Stimulated activated CD4-positive, alpha-beta T cell treated with anti-CD3 and anti-CD28 coated beads, TNF-alpha, amount 100 ng/mL, for 48 hours (primary cell): ENCODE measurements around the gene C1orf56.
"Not testable (repeated sequence)": the region's sequence is repeated elsewhere in the genome, so short reads cannot be mapped to it uniquely, and the experiment has no call there.

ENCODE experiments used
- DNase-seq, 3 donors: peaks; one replicate each; pipeline ENCODE4 v3.0.0-alpha.2; 2020; ENCODE audit warnings: low read depth in 3 of 3

C1orf56 gene

GRCh38 chr1:151060657-151061421 is 13.3 kb downstream of the C1orf56 start:
- DNase-seq, result no peak

GRCh38 chr1:151061704-151062103 is 14.2 kb downstream of the C1orf56 start:
- no peak for DNase-seq

GRCh38 chr1:151062741-151063371 is 15.3 kb downstream of the C1orf56 start:
- no peak for DNase-seq

DNA sequence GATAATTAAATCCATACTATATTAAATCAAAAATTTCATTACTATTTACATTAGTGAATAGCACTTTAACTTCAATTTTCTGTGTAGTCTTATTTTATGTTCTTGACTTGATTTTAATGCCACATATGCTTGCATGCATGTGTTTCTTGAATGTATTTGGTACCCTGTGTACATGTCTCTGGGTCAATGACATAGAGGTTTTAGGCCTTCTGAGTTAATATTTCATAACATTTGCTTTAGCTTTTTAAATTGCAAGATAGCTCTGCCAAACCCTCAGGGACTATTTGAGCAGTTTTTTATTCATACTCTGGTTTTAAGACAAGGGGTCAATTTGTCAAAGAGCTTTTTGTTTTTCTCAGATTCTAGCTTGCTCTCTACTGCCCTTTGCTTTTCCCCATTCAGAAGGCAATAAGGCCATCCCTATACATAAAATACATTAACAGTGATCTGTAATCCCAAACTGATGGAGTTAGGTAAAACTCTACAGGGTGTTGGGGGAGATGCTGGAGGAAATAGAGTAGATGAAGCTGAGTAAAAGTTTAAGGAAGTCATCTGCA is 17.6 kb downstream of the C1orf56 start:
- no peak for DNase-seq

GRCh38 chr1:151067185-151067584 is 19.6 kb downstream of the C1orf56 start:
- DNase-seq, result no peak

DNA sequence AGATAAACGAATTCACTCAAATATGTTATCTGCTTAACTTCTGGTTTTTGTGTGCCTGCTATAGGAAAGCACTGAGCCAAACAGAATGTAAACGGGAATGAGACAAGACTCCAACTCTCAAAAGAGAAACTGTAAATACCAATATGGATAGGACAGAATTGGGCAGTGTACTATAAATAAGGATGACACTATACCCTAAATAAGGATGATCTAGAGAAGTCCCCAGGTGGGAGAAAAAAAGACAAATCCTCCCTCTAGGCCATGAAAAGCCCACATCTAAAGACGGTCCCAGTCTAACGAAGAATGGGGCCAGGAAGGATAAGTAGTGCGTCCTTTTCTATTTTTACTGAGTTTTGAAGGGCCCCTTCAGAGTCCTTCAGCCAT is 21.5 kb downstream of the C1orf56 start:
- DNase-seq, result no peak

DNA sequence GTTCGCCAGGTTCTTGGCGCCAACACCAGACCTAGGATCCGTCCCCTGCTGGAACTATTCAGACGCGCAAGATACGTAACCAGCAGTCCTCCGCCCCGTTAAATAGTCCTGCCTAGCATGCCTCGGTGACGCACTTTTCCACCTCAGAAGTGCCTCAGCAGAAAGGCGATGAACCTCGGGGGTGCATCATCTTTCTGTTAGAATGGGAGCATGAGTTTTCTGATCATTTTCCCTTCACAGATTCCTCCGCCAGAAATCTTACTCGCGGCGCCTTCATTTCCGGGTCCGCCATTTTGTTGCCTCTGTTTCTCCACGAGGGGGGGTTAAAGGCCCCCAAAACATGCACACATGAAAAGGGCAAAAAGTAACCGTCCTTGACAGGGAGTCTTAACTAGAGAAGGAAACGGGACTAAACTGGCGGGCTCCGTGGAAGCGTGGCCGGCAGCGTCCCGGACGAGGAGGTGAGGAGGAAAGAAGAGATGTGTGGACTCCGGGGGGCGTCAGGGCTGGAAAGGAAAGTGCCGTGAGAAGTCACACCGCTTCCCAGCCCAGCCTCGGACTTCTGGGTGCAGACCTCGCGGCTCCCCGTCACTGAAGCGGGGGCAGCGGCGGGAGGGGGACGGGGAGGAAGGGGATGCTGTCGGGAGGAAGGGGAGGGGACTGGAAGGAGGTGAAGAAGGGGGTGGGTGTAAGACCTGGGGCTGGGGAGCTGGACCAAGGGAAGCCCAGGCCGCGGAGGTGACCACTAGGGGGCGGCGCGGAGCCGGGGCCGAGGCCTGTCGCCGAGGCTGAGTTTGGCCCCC is 23.1 kb downstream of the C1orf56 start, which contains the start of gene GABPB2:
GABPB2 (plus strand) TSS at position 288 of the 803 bp plus-strand sequence. CDS start 17,429 bp downstream, outside the sequence.
- peak; percentile 83 to 89 (median 84) for DNase-seq

DNA sequence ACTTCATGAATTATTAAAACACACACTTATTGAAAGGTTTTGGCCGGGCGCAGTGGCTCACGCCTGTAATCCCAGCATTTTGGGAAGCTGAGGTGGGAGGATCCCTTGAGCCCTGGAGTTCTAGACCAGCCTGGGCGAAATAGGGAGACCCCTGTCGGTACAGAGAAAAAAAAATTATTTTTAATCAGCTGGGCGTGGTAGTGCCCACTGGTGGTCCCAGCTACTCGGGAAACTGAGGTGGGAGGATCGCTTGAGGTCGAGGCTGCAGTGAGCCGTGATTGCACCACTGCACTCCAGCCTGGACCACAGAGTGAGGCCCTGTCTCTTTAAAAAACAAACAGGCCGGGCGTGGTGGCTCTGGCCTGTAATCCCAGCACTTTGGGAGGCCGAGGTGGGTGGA is 24.7 kb downstream of the C1orf56 start:
- no peak for DNase-seq

GRCh38 chr1:151085953-151086559 is 38.5 kb downstream of the C1orf56 start:
- DNase-seq, result no peak

GRCh38 chr1:151097426-151097825 is 49.9 kb downstream of the C1orf56 start:
- DNase-seq, result not testable (repeated sequence)

- no peak for DNase-seq
These were observed 50.6 kb downstream of the C1orf56 start for GRCh38 chr1:151098126-151098525.
